Activated CD4-positive, CD25-positive, alpha-beta regulatory T cell (primary cell): Measurements from ENCODE around the gene SELENOW.
"Not testable (repeated sequence)": the region's sequence is repeated elsewhere in the genome, so short reads cannot be mapped to it uniquely, and the experiment has no call there.

Experiments used
- DNase-seq, 4 experiments: peaks; one replicate each; lab custom pipeline; 2025; lab: John Stamatoyannopoulos, UW

Gene SELENOW

GRCh38 chr19:47756953-47757608 is 21.4 kb upstream of the SELENOW start:
- no peak for DNase-seq

GRCh38 chr19:47757617-47758442 is 20.7 kb upstream of the SELENOW start:
- no peak for DNase-seq

GRCh38 chr19:47758443-47758804 is 20.1 kb upstream of the SELENOW start:
- no peak for DNase-seq

GRCh38 chr19:47760632-47760999 is 17.9 kb upstream of the SELENOW start:
- DNase-seq: no peak

- no peak for DNase-seq
Measured at GRCh38 chr19:47761566-47761965, 16.9 kb upstream of the SELENOW start.

- DNase-seq: no peak
Measured at GRCh38 chr19:47762151-47762550, 16.4 kb upstream of the SELENOW start.

GRCh38 chr19:47762615-47763308 is 15.7 kb upstream of the SELENOW start:
- no peak for DNase-seq

- not testable (repeated sequence) for DNase-seq
Measured at GRCh38 chr19:47764705-47765104, 13.8 kb upstream of the SELENOW start.

GRCh38 chr19:47765523-47766358 is 12.8 kb upstream of the SELENOW start:
- no peak for DNase-seq

- no peak for DNase-seq
Measured at GRCh38 chr19:47766359-47766620, 12.2 kb upstream of the SELENOW start.

GRCh38 chr19:47766670-47767069 is 11.8 kb upstream of the SELENOW start:
- no peak for DNase-seq

- no peak for DNase-seq
Measured at GRCh38 chr19:47767349-47767748, 11.2 kb upstream of the SELENOW start.

GRCh38 chr19:47768604-47769003 is 9.9 kb upstream of the SELENOW start:
- no peak for DNase-seq

- no peak for DNase-seq
Measured at GRCh38 chr19:47769534-47769933, 9.0 kb upstream of the SELENOW start.

- not testable (repeated sequence) for DNase-seq
Measured at GRCh38 chr19:47771291-47771690, 7.2 kb upstream of the SELENOW start.

GRCh38 chr19:47776568-47776967 is 1.9 kb upstream of the SELENOW start:
- DNase-seq: no peak

GRCh38 chr19:47777245-47778048 is 1.1 kb upstream of the SELENOW start:
- DNase-seq: not testable (repeated sequence)

GRCh38 chr19:47778954-47779351 is 450 bp downstream of the SELENOW start:
- DNase-seq: no peak

- no peak for DNase-seq
Measured at GRCh38 chr19:47779524-47780214, 1.2 kb downstream of the SELENOW start.

GRCh38 chr19:47780215-47780551 is 1.7 kb downstream of the SELENOW start:
- DNase-seq: no peak
